GM04503 (cell line): ENCODE data around the gene DIP2C.
"Not testable (repeated sequence)": the region's sequence is repeated elsewhere in the genome, so short reads cannot be mapped to it uniquely, and the experiment has no call there.

Experiments used
- DNase-seq: peaks from one replicate; pipeline ENCODE4 v3.0.0-alpha.2; 2012; ENCODE audit warnings: low read depth

Gene DIP2C

GRCh38 chr10:442209-442608, 247.3 kb downstream of the DIP2C start:
- no peak for DNase-seq

GRCh38 chr10:441659-442058, 247.8 kb downstream of the DIP2C start:
- no peak for DNase-seq

- no peak for DNase-seq
Measured at GRCh38 chr10:440127-440526, 249.3 kb downstream of the DIP2C start.

DNA sequence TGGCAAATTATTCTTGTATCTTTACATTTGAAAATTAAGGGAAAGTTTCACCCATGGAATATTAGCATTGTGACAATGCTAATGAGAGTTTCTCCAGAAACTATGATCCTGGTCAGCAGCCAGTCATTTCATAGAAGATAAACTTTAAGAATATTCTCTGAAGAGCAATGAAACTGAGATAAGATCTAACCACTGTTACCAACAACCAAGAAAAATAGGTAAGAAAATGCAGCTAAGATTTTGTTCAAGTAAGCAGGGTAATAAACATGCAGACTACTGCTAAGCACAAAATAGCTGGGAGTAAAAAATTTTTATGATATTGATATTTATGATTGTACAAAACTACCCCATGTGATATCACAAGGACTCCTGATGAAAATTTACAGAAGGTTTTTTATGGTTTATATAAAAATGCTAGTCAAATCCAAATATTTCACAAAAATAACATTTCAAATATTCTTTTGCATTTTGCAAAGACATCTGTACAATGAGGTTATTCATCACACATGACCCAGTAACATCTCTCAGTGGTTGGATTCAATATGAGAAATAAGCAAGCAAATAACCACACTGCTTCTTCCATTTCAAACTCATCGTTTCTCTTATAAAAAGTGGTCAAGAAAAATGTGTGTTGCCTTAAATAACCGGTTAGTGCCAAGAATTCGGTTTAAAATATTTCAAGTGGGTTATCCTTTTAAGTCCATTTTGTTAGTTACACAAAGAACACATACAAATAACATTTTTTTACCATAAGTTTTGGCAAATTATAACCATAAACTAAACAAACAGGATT, 251.6 kb downstream of the DIP2C start:
- no peak for DNase-seq

- no peak for DNase-seq
Measured at GRCh38 chr10:436911-437665, 252.4 kb downstream of the DIP2C start.

- DNase-seq = no peak
Measured at GRCh38 chr10:436013-436697, 253.3 kb downstream of the DIP2C start.

- DNase-seq = no peak
Measured at GRCh38 chr10:435397-435796, 254.1 kb downstream of the DIP2C start.

GRCh38 chr10:429696-430095, 259.8 kb downstream of the DIP2C start:
- DNase-seq = no peak

- no peak for DNase-seq
Measured at GRCh38 chr10:427761-428519, 261.5 kb downstream of the DIP2C start.

DNA sequence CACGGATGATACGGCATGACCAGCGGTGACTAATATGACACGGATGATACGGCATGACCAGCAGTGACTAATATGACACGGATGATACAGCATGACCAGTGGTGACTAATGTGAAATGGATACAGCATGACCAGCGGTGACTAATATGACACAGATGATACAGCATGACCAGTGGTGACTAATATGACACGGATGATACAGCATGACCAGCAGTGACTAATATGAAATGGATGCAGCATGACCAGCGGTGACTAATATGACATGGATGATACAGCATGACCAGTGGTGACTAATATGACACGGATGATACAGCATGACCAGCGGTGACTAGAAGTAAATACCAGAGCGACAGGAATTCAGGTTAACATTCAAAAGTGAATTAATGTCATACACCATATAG, 264.1 kb downstream of the DIP2C start:
- DNase-seq = not testable (repeated sequence)

GRCh38 chr10:424724-425123, 264.7 kb downstream of the DIP2C start:
- not testable (repeated sequence) for DNase-seq

- DNase-seq = no peak
Measured at GRCh38 chr10:423178-423577, 266.3 kb downstream of the DIP2C start.

- no peak for DNase-seq
Measured at GRCh38 chr10:422675-423074, 266.8 kb downstream of the DIP2C start.

- DNase-seq = no peak
Measured at GRCh38 chr10:422241-422640, 267.2 kb downstream of the DIP2C start.

DNA sequence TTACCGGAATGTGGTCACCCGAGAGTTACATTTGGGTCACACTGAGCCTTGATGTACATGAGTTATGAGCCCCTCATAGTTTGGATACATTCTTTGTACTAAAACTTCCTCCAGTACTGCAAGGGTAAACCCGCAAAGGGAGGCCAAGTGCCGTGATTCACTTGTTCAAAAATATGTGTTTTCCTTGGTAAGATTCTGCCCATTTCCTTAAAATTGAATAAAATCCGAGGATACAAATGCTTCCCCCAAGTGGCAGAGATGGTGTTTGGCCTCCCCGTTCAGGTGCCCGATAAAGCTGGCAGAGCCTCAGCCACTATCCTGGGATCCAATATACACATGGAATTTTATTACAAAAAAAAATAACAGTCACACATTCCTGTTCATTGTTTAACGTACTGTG, 268.3 kb downstream of the DIP2C start:
- DNase-seq = no peak

DNA sequence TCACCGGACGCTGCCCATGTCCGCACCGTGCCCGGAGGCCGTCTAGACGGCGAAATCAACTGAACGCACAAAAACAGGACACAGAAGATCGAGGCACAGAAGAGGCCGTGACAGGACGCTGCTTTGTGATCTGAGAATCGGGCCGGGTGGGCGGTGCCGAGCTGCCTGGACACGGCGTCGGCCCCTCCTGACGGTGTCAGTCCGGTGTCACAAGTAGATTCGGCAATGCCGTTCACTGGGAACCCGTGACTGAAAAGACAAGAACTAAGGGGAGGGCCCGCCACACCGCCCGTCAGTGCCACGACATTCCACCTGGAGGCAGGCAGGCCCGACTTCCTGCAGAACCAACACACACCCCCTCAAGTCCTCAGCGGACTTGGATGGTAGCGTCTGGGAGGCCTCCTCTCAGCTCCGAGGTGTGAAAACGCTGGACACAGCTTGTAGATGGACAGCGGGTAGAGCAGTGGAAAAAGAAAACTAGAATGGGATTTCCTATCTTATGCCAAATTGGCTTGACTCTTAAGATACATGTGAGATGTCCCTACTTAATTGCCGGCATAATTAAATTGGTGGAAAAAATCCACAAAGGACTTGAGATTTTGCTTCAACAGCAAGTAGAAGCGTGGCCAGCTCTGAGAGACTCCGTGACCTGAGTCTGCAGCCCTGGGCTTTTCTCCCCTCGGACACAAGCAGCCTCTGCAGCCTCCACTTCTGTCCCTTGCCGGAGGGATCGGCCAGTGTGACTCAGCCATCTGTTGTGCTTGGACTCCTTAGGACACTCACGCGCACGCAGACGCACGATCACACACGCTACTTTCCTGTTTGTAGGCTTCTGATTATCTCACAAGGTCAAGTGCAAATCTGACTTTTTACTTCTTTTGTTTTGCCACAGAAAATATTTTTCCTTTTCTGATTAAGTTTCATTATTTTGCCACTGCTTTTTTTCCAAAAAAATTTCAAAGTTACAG, 269.0 kb downstream of the DIP2C start:
- DNase-seq = no peak

DNA sequence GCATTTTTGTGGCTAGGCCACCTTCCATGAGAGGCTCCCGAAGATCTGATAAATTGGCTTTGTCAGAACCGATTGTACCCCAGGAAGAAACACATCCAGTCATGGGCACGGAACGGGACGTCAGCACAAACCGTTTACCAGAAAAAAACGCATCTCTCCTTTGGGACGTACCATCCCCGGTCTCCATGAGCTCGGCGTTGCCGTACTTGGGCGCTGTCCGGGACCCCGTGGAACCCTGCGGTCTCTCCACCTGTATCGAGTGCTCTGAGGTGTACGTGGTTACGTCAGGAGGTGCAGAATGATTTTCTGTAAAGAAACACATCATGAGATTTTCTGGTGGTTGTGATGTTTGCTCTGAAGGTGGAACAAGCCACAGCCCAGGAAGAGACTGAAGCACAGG, 270.6 kb downstream of the DIP2C start:
- DNase-seq = no peak

GRCh38 chr10:418226-418625, 271.2 kb downstream of the DIP2C start:
- no peak for DNase-seq

- no peak for DNase-seq
Measured at GRCh38 chr10:416091-416515, 273.4 kb downstream of the DIP2C start.

DNA sequence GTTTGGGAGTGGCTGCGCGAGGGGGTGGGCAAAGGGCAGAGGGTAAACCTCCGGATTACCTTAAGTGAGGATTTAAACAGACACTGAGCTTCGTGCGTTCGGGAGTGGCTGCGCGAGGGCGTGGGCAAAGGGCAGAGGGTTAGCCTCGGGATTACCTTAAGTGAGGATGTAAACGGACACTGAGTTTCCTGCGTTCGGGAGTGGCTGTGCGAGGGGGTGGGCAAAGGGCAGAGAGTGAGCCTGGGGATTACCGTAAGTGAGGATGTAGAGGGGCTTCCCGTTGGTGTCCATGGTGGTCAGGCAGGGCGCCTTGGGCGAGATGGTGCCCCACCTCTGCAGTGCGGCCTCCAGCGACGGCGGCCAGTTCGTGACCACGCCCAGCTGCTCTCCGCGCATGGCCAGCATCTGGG, 275.8 kb downstream of the DIP2C start:
- no peak for DNase-seq

DNA sequence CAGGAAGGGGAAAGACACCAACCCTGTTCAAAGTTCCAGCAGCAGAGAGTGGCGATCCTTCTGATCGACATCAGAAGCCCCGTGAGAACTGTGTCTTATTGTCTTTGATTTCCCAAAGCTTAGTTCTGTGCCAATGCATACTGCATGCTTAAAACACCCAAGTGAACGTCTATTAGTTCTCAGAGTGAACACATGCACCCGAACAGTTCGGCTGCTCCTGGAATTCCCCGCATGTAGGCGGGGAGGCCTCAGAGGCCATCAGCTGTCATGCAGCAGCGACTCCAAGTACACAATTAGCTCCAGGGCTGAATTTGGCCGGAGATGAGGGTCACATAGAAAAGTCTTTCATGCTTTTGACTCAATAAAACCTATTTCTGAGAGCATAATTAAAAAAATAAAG, 277.4 kb downstream of the DIP2C start:
- no peak for DNase-seq
